Caco-2 (cell line): ENCODE results near the gene CLASRP. TPM values are rescaled to one million over a fixed set of nuclear protein-coding genes. Genes with fewer than 3 reads are reported as not detected.
A peak's percentile ranks its signal among the peaks of the same experiment; 100 is the strongest.

Source experiments
- BruUV-seq: library from RNA; stranded (reverse); fragments of 400-500 nt; replicated peaks from 2 replicates; lab custom pipeline; 2021; lab: Mats Ljungman, UMichigan
- CTCF ChIA-PET: fragments of 300-600 bp; sonication (Branson Sonifier 250); formaldehyde crosslinking; loops from one replicate; lab custom pipeline; 2022; ENCODE audit warnings: antibody characterized with exemption; lab: Charles Lee
- POLR2A ChIA-PET: fragments of 300-600 bp; sonication (Branson Sonifier 250); formaldehyde crosslinking; loops from one replicate; lab custom pipeline; 2022; ENCODE audit warnings: antibody characterized with exemption; lab: Charles Lee
- DNase-seq, 2 experiments: peaks; one replicate each; pipeline versions ENCODE4 v3.0.0 to v3.0.0-alpha.2; 2020 to 2022
- H3K27me3 ChIP-seq: replicated peaks from 2 replicates; pipeline ENCODE4 v1.6.0; 2011; ENCODE audit warnings: low read length; ENCODE audit not compliant: control insufficient read depth, insufficient read depth
- H3K36me3 ChIP-seq: 2 replicates; pipeline ENCODE4 v1.5.1; 2011; ENCODE audit warnings: low read length; ENCODE audit not compliant: control insufficient read depth, insufficient read depth
- H3K4me1 ChIP-seq: fragments of 250-450 bp; sonication (Bioruptor Pico); 2 replicates; pipeline ENCODE4 v1.5.1; 2020; ENCODE audit warnings: mild to moderate bottlenecking
- H3K4me3 ChIP-seq: 2 replicates; pipeline ENCODE4 v1.5.1; 2011; ENCODE audit warnings: low read depth, mild to moderate bottlenecking, control low read depth, low read length
- H3K9me3 ChIP-seq: fragments of 250-450 bp; sonication (Bioruptor Pico); 2 replicates; pipeline ENCODE4 v1.5.1; 2020; ENCODE audit warnings: mild to moderate bottlenecking, moderate library complexity
- H3K27ac Mint-ChIP-seq: one replicate; pipeline ENCODE4 v1.8.0; 2022; ENCODE audit warnings: mixed read lengths; ENCODE audit not compliant: unreplicated experiment
- H3K27me3 Mint-ChIP-seq: one replicate; pipeline ENCODE4 v1.8.0; 2022; ENCODE audit warnings: mixed read lengths; ENCODE audit not compliant: insufficient read depth, unreplicated experiment
- H3K36me3 Mint-ChIP-seq: one replicate; pipeline ENCODE4 v1.8.0; 2022; ENCODE audit warnings: mild to moderate bottlenecking, mixed read lengths; ENCODE audit not compliant: insufficient read depth, unreplicated experiment
- H3K4me1 Mint-ChIP-seq: one replicate; pipeline ENCODE4 v1.8.0; 2022; ENCODE audit warnings: low read depth, mixed read lengths; ENCODE audit not compliant: unreplicated experiment
- H3K4me3 Mint-ChIP-seq: one replicate; pipeline ENCODE4 v1.8.0; 2022; ENCODE audit warnings: mild to moderate bottlenecking, moderate library complexity, mixed read lengths; ENCODE audit not compliant: unreplicated experiment
- H3K9me3 Mint-ChIP-seq: one replicate; pipeline ENCODE4 v1.8.0; 2022; ENCODE audit warnings: mixed read lengths; ENCODE audit not compliant: unreplicated experiment
- CTCF ChIP-seq, 2 experiments: fragments of 200-600 bp in 1 of 2; IDR thresholded peaks; 1 replicate in 1 of 2; 2 replicates in 1 of 2; pipeline versions ENCODE4 v1.5.1 to v1.8.0; 2011 to 2022; ENCODE audit warnings: antibody characterized with exemption in 1 of 2, control low read depth in 1 of 2, inconsistent platforms in 1 of 2, low read depth in 1 of 2, low read length in 1 of 2, mild to moderate bottlenecking in 1 of 2, moderate library complexity in 1 of 2; ENCODE audit not compliant: insufficient read depth in 1 of 2, severe bottlenecking in 1 of 2, unreplicated experiment in 1 of 2
- intact Hi-C: fragments of 100-400 bp; cut with micrococcal nuclease; formaldehyde crosslinking; loops from one replicate; pipeline ENCODE4 v1.10.0; 2022; ENCODE audit not compliant: unreplicated experiment
- total RNA-seq: library from RNA; stranded (reverse); gene quantifications from 2 replicates; pipeline ENCODE4 v1.2.3, GENCODE V29; 2022

CLASRP gene
- total RNA-seq, 1 experiment from 2014 or later, result 104 TPM

GRCh38 chr19:45091031-45091923 lies 52.4 kb downstream of the CLASRP start:
- Mint-ChIP-seq H3K27ac (peak overlapping the region; percentile 96), H3K27me3 (no peaks in the 10 kb centered on the region), H3K36me3 (peaks cover 58% of the 10 kb centered on the region), H3K9me3 (no peaks in the 10 kb centered on the region), H3K4me1 (peaks cover 23% of the 10 kb centered on the region), H3K4me3 (peak overlapping the region; percentile 84)
- DNase-seq, result peak; percentile 98 to 99
- Histone ChIP-seq H3K27me3 (no peaks in the 10 kb centered on the region), H3K9me3 (no peaks in the 10 kb centered on the region), H3K36me3 (no peaks in the 10 kb centered on the region; the same call in none of the 2 replicates), H3K4me3 (peak overlapping the region; percentile 93), H3K4me1 (peaks cover 5% of the 10 kb centered on the region; the same call in 1 of the 2 replicates)
- ChIA-PET CTCF (interaction anchor here (0.6 to 2.4 kb wide), 15 partner anchors 12 to 1663 kb away, joined by 3 to 7 read pairs (median 3); partner anchors contain the start of genes BLOC1S3, GEMIN7, NECTIN2 and TRAPPC6A), POLR2A (interaction anchor here (0.8 to 2.2 kb wide), 9 partner anchors 12 to 201 kb away, joined by 3 to 19 read pairs (median 6); partner anchors contain the start of genes APOE, BLOC1S3, GEMIN7 and TRAPPC6A)
- no peak for TF ChIP-seq CTCF (IDR thresholded peaks at IDR 0.05; ENCODE audit: insufficient read depth in 1 of 2, low read depth in 1 of 2, low read length in 1 of 2, severe bottlenecking in 1 of 2, unreplicated experiment in 1 of 2)
- no TSS peak for BruUV-seq
- intact Hi-C loops, result loop anchor here (1.0 to 5.0 kb wide), 2 partner anchors 15 to 36 kb away; partner anchors contain the start of gene ZNF296

GRCh38 chr19:45092747-45093678 lies 54.2 kb downstream of the CLASRP start, which contains the start of gene PPP1R37:
Gene PPP1R37, plus strand, starts transcription at chr19:45093179. Its CDS starts 147 bp downstream, at chr19:45093326.
- H3K4me3 Mint-ChIP-seq, result peak within 1 kb of the TSS; percentile 84
- CTCF ChIA-PET, result interaction anchor here (0.6 to 2.4 kb wide), 7 partner anchors 10 to 285 kb away, joined by 3 to 8 read pairs (median 5); no protein-coding TSS in a partner anchor
- no peak for TF ChIP-seq CTCF (IDR thresholded peaks at IDR 0.05; ENCODE audit: insufficient read depth in 1 of 2, low read depth in 1 of 2, low read length in 1 of 2, severe bottlenecking in 1 of 2, unreplicated experiment in 1 of 2)
- no TSS peak for BruUV-seq
- H3K27me3 Mint-ChIP-seq, result no peaks in the 10 kb centered on the region
- no peaks in the 10 kb centered on the region for H3K27me3 ChIP-seq
- H3K4me1 Mint-ChIP-seq, result peaks cover 31% of the 10 kb centered on the region
- H3K4me1 ChIP-seq, result peaks cover 10% of the 10 kb centered on the region; the same call in 1 of the 2 replicates
- peaks cover 50% of the 10 kb centered on the region for H3K36me3 Mint-ChIP-seq
- POLR2A ChIA-PET, result interaction anchor here (0.5 to 2.2 kb wide), 14 partner anchors 14 to 500 kb away, joined by 3 to 19 read pairs (median 4); partner anchors contain the start of genes BLOC1S3, CLASRP, GEMIN7 and NECTIN2
- peak; percentile 96 to 97 for DNase-seq
- H3K27ac Mint-ChIP-seq, result peak within 1 kb of the TSS; percentile 96
- no peaks in the 10 kb centered on the region for H3K9me3 Mint-ChIP-seq
- intact Hi-C loops, result loop anchor here (1.0 to 5.0 kb wide), 2 partner anchors 34 to 85 kb away; partner anchors contain the start of genes BLOC1S3 and TRAPPC6A
- H3K4me3 ChIP-seq, result peak within 1 kb of the TSS; percentile 93
- H3K36me3 ChIP-seq, result no peaks in the 10 kb centered on the region
- no peaks in the 10 kb centered on the region for H3K9me3 ChIP-seq
